Fibroblast of villous mesenchyme (primary cell): ENCODE measurements around the gene MAFG. TPM values are rescaled to one million over a fixed set of nuclear protein-coding genes. Genes with fewer than 3 reads are reported as not detected.
A peak's percentile ranks its signal among the peaks of the same experiment; 100 is the strongest.

Experiments
- DNase-seq: peaks from one replicate; pipeline ENCODE4 v3.0.0-alpha.2; 2010; ENCODE audit warnings: low read depth
- H3K4me3 ChIP-seq: 2 replicates; pipeline ENCODE4 v1.5.1; 2011; ENCODE audit warnings: low read depth, mild to moderate bottlenecking, low read length
- total RNA-seq: library from RNA; depleted of rRNA; stranded (reverse); fragments of >200 nt; gene quantifications from 2 replicates; pipeline ENCODE4 v1.2.3, GENCODE V29; 2012
- TF ChIP-seq, protein P1 (sequence below): IDR thresholded peaks from 2 replicates; pipeline ENCODE4 v1.5.1; 2012; ENCODE audit warnings: low read depth, mild to moderate bottlenecking, low read length; ENCODE audit not compliant: insufficient read depth

Gene MAFG
- total RNA-seq, 1 donor: 23.3 TPM

DNA sequence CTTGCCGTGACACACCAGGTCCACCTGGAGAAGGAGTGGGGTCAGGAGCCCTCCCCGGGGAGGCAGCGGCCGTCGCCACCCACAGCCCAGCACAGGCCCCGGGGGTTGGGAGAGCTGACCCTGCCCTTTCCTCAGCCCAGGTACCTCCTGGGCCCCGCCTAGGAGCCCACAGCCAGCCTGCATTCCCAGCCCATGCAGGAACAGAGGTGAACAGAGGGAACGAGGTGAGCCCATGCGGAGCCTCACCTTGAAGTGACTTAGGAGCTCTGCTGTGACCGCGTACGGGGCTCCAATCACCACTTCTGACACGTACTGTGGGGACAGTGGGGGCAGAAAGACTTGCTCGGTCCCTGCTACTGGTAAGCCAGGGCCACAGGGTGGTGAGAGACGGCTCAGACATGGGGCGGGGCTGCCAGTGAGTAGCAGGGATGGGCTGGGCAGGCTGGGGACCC, 22.1 kb downstream of the MAFG start:
- H3K4me3 ChIP-seq: no peak overlapping the region
- TF ChIP-seq, protein P1, sequence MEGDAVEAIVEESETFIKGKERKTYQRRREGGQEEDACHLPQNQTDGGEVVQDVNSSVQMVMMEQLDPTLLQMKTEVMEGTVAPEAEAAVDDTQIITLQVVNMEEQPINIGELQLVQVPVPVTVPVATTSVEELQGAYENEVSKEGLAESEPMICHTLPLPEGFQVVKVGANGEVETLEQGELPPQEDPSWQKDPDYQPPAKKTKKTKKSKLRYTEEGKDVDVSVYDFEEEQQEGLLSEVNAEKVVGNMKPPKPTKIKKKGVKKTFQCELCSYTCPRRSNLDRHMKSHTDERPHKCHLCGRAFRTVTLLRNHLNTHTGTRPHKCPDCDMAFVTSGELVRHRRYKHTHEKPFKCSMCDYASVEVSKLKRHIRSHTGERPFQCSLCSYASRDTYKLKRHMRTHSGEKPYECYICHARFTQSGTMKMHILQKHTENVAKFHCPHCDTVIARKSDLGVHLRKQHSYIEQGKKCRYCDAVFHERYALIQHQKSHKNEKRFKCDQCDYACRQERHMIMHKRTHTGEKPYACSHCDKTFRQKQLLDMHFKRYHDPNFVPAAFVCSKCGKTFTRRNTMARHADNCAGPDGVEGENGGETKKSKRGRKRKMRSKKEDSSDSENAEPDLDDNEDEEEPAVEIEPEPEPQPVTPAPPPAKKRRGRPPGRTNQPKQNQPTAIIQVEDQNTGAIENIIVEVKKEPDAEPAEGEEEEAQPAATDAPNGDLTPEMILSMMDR: no peak
- DNase-seq: no peak

DNA sequence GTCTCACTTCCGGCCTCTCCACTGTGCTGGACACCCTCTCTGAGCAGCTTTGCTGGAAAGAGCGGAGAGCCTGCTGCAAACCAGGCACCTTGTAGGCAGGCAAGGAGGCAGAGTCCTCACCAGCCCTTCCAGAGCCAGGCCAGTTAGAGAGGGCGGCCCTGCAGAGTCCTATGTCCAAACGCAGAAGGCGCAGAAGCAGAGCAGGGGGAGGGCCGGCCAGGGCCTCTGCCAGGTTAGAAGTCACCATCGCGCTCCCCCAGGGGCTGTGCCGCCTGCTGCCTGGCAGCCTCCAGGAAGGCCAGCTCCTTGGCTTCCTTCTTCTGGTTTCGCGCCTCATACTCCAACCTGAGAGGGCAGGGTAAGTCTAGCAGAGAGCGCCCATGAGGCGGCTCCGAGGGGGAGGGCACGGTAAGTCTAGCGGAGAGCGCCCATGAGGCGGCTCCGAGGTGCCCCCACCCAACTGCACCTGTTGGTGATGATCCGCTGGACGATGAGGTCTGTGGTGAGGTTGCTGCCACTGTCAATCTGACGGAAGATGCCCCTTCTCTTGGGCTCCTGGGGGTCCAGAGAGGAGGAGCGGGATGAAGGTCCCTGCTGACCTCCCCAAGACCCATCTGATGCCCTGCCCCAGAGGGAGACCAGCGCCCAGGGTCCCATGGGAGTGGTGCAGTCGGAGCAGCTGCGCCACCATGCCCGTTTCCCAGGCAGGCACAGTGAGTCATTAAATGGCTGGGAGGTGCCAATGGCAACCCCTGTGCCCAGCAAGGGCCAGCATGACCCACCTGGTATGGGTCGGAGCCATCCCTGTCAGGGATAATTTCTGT, 22.7 kb downstream of the MAFG start:
- TF ChIP-seq, protein P1: no peak
- DNase-seq: no peak
- no peak overlapping the region for H3K4me3 ChIP-seq

DNA sequence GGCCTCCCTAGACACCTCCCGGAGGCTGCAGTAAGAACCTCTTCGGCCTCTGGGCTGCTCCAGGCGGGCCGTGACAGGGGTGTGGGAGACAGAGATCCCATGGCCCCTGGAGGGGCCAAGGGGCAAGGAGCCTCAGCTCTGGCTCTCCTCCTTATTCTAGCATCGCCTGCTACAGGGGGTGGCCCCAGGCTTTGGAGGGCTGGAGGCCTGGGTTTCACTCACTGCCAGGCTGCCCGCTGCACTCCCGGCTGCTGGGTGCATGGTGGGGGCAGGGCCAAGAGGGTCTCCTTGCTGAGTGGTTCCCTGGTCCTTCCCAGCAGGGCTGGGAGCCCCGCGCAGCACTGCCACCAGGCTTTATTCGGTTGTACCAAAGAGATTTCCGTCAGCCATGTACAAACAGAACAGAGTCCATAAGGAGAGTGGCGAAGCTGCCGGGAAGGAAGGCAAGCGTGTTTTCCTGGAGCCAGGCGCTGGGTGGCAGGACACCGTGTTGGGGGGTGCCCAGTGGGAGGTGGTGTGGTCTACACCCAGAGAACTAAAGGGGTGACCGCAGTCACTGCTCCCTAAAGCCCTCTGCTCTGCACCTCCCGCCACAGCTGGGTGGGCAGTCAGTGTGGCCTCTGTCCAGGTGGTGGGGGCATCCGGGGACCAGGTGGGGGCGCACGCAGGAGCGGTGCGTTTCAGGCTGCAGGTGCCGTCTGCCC, 23.5 kb downstream of the MAFG start:
- TF ChIP-seq, protein P1: no peak
- no peak for DNase-seq
- no peak overlapping the region for H3K4me3 ChIP-seq

DNA sequence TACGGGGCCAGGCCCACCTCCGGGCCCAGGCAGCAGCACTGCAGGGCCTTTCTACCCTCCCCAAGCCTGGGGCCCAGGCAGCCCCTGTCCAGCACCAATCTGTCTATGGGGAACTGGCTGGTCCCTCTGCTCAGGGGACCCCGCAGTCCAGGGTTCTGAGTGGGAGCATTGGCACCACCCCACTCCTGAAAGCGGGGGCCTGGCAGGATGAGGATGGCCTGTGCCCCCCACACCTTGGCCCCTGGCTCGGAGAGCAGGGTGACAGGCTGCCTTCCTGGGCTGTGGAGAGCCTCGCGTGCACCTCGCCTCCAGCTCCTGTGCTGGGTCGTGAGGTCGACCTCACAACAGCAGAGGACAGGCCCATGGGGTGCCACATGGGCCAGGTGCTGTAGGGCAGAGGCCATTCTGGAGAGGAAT, 24.1 kb downstream of the MAFG start:
- no peak overlapping the region for H3K4me3 ChIP-seq
- TF ChIP-seq, protein P1: no peak
- DNase-seq: no peak

DNA sequence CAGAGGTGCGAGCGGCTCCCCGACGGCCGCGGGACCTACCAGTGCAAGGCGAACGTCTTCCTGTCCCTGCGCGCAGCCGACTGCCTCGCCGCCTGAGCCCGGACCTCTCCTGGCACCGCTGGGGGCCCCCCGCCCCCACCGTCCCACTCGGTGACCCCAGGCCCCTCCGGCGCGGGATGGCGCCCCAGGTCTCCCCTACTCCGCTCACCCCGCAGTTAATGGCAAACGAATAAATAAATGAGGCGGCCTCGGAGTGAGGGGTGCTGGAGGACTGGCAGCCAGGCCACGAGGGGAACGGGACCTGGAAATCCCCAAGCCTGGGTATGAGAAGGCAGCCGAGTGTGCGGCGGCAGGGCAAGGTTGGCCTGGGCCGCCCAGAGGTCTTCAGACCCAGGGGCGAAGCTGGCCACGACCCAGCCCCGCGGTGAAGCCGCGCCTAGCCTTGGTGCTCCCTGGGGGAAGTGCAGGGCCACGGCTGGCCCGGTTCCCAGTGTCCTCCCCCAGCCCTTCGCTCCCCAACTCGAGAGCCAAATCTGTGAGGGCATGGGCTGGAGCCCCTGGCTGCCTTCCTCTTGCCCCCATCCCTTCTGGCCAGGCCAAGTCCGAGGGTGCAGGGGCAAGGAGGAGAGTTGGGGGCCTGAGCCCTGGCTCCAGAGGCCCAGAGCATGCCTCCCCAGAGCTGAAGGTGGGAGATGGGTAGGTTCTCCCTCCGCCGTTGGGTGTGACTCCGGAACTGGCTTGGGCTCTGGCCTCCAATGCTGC, 24.7 kb downstream of the MAFG start:
- peak overlapping the region; percentile 27 for H3K4me3 ChIP-seq

DNA sequence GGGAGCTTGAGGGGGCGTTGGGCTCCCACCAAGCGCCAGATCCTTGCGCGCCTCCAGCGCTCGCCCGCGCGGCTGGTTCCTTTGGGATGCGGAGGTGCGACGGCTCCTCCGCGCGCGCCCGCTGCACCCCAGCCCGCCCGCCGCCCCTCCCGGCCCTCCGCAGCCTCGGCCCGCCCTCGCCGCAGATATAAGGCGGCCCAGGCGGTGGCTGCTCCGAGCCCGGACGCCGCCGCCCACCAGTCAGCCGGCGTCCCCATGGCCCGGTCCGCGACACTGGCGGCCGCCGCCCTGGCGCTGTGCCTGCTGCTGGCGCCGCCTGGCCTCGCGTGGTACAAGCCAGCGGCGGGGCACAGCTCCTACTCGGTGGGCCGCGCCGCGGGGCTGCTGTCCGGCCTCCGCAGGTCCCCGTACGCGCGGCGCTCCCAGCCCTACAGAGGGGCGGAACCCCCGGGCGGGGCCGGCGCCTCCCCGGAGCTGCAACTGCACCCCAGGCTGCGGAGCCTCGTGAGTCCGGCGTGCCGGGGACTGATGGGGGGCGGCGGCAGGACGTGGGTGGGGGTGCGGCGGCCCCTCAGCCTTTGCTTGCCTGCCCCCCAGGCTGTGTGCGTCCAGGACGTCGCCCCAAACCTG, 25.4 kb downstream of the MAFG start, which contains the start of gene NPB:
Gene NPB (plus strand): TSS at position 216 of the 630 bp plus-strand sequence. CDS start 40 bp downstream, at position 256.
- no peak for DNase-seq
- TF ChIP-seq, protein P1: no peak
- H3K4me3 ChIP-seq: peak within 1 kb of the TSS; percentile 40

More for the DNA sequence above, 24.7 kb downstream of the MAFG start:
- no peak for DNase-seq
- TF ChIP-seq, protein P1: no peak
